ENCODE data around the gene SOS1. TPM values are rescaled to one million over a fixed set of nuclear protein-coding genes. Genes with fewer than 3 reads are reported as not detected.

SOS1 gene
- total RNA-seq, 2 donors from 2014 or later, result 29.8 to 61.2 TPM

DNA sequence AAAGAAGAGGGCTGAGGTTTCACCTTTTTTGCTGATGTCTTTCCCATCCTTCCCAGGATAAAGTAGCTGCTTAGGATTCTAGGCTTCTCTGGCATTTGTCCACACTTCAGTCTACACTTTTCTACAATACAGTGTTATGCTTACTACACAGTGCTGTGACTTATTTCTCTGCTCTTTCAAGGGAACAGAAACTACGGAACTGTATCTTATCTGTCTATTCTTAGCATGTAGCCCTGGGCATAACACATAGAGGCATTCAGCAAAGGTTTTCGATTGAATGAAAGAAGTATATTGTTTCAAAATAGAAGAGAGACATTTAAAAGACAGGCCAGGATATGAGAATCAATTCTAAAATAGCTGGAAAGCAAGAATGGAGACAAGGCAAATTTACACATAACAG lies 120.3 kb downstream of the SOS1 start:
- TF ChIP-seq, protein P1, sequence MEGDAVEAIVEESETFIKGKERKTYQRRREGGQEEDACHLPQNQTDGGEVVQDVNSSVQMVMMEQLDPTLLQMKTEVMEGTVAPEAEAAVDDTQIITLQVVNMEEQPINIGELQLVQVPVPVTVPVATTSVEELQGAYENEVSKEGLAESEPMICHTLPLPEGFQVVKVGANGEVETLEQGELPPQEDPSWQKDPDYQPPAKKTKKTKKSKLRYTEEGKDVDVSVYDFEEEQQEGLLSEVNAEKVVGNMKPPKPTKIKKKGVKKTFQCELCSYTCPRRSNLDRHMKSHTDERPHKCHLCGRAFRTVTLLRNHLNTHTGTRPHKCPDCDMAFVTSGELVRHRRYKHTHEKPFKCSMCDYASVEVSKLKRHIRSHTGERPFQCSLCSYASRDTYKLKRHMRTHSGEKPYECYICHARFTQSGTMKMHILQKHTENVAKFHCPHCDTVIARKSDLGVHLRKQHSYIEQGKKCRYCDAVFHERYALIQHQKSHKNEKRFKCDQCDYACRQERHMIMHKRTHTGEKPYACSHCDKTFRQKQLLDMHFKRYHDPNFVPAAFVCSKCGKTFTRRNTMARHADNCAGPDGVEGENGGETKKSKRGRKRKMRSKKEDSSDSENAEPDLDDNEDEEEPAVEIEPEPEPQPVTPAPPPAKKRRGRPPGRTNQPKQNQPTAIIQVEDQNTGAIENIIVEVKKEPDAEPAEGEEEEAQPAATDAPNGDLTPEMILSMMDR (IDR thresholded peaks at IDR 0.05), result no peak
- H3K27me3 ChIP-seq (replicated peaks; ENCODE audit: insufficient read depth), result no peaks in the 10 kb centered on the region
- ATAC-seq (ENCODE audit: insufficient number of reproducible peaks, low FRiP score, low read depth), result no peak
- no peak overlapping the region for H3K27ac ChIP-seq
- H3K36me3 ChIP-seq, result peaks cover 35% of the 10 kb centered on the region
- no peak for DNase-seq (ENCODE audit: low spot score)
- H3K4me1 ChIP-seq (ENCODE audit: control insufficient read depth in 1 of 2, low read depth in 2 of 2), result peaks cover 0 to 4% of the 10 kb centered on the region in 2 donors
- no peak overlapping the region for H3K4me3 ChIP-seq
- H3K9me3 ChIP-seq, result no peaks in the 10 kb centered on the region

DNA sequence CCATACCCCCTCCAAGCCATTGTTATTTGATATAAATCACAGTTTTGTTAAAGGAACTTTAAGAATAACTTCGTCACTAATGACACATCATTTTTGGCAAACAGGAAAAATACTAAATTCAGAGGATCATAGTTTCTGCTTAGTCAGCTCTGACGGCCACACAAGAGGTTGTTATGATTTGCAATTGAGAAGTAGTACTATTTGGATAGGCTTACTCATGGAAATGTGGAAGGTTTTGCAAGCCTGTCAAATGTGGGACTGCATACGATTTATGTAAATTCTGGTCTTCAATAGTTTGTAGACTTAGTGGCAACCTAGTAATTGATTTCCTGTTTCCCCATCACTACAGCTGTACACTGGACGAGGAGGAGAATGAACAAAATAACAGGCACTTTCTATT lies 123.1 kb downstream of the SOS1 start:
- Histone ChIP-seq H3K4me3 (no peak overlapping the region), H3K27me3 (replicated peaks; ENCODE audit: insufficient read depth) (no peaks in the 10 kb centered on the region), H3K36me3 (peaks cover 37% of the 10 kb centered on the region), H3K9me3 (no peaks in the 10 kb centered on the region), H3K27ac (no peak overlapping the region), H3K4me1 (ENCODE audit: control insufficient read depth in 1 of 2, low read depth in 2 of 2) (peaks cover 0 to 4% of the 10 kb centered on the region in 2 donors)
- ATAC-seq (ENCODE audit: insufficient number of reproducible peaks, low FRiP score, low read depth), result peak; percentile 76
- no peak for DNase-seq (ENCODE audit: low spot score)
- TF ChIP-seq, protein P1 (IDR thresholded peaks at IDR 0.05), result no peak

DNA sequence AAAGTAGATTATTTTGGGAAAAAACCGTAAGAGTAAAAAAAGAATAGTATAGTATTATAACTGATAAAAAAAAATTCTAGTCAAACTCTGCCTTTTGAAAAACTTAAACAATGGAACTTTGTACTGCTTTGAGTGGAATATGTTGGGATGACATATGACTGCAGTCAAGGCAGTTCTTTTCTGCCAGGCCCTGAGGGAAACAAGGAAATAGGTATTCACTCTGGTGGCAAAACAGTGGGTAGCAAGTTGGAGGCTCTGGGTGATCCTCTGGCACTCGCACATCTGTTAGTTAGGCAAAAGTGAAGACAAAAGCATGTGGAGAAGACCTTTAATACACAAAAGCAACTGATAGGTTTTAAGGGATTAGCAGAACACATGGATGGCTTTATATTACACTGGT lies 129.0 kb downstream of the SOS1 start:
- ATAC-seq (ENCODE audit: insufficient number of reproducible peaks, low FRiP score, low read depth) (no peak), DNase-seq (ENCODE audit: low spot score) (no peak)
- no peaks in the 10 kb centered on the region for H3K27me3 ChIP-seq (replicated peaks; ENCODE audit: insufficient read depth)
- H3K27ac ChIP-seq, result no peak overlapping the region
- no peaks in the 10 kb centered on the region for H3K9me3 ChIP-seq
- TF ChIP-seq, protein P1 (IDR thresholded peaks at IDR 0.05), result no peak
- no peak overlapping the region for H3K4me3 ChIP-seq
- H3K36me3 ChIP-seq, result peaks cover 9% of the 10 kb centered on the region
- no peaks in the 10 kb centered on the region for H3K4me1 ChIP-seq (ENCODE audit: control insufficient read depth in 1 of 2, low read depth in 2 of 2)

DNA sequence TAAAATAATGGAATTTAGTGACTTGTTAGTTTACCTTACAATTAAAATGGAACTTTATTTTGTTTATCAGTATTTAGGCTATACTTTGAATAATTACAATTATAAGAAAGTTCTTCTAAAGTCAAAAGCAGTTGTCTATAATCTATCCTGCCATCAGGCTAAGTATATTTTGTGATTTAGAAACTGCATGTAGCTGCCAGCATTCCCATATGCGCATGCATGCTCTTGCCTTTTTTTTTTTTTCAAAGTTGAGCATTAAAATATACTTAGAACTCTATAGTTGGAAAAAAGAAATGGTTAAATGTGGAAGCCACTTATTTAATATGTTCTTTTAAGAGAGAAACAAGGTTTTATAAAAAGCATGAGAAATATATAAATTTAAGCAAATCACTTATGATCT lies 132.1 kb downstream of the SOS1 start:
- TF ChIP-seq, protein P1 (IDR thresholded peaks at IDR 0.05), result no peak
- H3K36me3 ChIP-seq, result peaks cover 14% of the 10 kb centered on the region

DNA sequence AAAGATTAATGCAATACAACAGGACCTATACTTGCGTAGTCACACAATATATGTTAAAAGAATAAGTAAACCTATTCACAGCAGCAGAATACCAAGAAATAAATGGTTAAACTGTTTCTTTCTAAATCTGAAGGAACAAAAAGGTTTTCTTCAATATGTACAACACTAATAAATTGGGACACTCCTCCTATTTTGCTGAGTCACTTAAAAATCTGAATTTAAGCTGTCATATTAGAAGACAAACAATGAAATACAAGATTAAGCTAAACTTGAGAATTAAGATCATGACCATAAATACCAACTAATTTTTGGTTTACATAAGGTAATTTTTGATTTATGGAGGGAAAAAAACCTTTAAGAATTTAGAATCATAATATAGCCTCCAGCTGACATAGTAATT lies 138.4 kb downstream of the SOS1 start:
- no peak for DNase-seq (ENCODE audit: low spot score)
- Histone ChIP-seq H3K9me3 (no peaks in the 10 kb centered on the region), H3K27ac (no peak overlapping the region), H3K27me3 (replicated peaks; ENCODE audit: insufficient read depth) (no peaks in the 10 kb centered on the region), H3K36me3 (peaks cover 17% of the 10 kb centered on the region), H3K4me3 (no peak overlapping the region), H3K4me1 (ENCODE audit: control insufficient read depth in 1 of 2, low read depth in 2 of 2) (no peaks in the 10 kb centered on the region)
- TF ChIP-seq, protein P1 (IDR thresholded peaks at IDR 0.05), result no peak
- ATAC-seq (ENCODE audit: insufficient number of reproducible peaks, low FRiP score, low read depth), result no peak

More for the DNA sequence above, 132.1 kb downstream of the SOS1 start:
- Histone ChIP-seq H3K4me3 (no peak overlapping the region), H3K9me3 (no peaks in the 10 kb centered on the region), H3K27ac (no peak overlapping the region), H3K27me3 (replicated peaks; ENCODE audit: insufficient read depth) (no peaks in the 10 kb centered on the region), H3K4me1 (ENCODE audit: control insufficient read depth in 1 of 2, low read depth in 2 of 2) (no peaks in the 10 kb centered on the region)
- ATAC-seq (ENCODE audit: insufficient number of reproducible peaks, low FRiP score, low read depth) (no peak), DNase-seq (ENCODE audit: low spot score) (no peak)

All from thoracic aorta (tissue), 2 donors.